GM12878 (cell line): ENCODE data around the gene CYSRT1. TPM values are rescaled to one million over a fixed set of nuclear protein-coding genes. Genes with fewer than 3 reads are reported as not detected.

ENCODE experiments used
- ATAC-seq: fragments of 200-7000 bp; cut with Tn5 transposase; 3 replicates; pipeline ENCODE4 v1.9.1; 2020; ENCODE audit warnings: mild to moderate bottlenecking, moderate library complexity
- BruUV-seq: library from RNA; stranded (reverse); fragments of 400-500 nt; replicated peaks from 2 replicates; lab custom pipeline; 2021; lab: Mats Ljungman, UMichigan
- CTCF ChIA-PET: fragments of 300-600 bp; sonication (Branson Sonifier 250); formaldehyde crosslinking; extraction: SDS; loops from one replicate; lab custom pipeline; 2021; ENCODE audit warnings: inconsistent platforms; lab: Yijun Ruan, JAX
- POLR2A ChIA-PET: fragments of 350-600 bp; formaldehyde crosslinking; extraction: SDS; loops from one replicate; lab custom pipeline; 2021; ENCODE audit warnings: inconsistent platforms; lab: Charles Lee
- RAD21 ChIA-PET: fragments of 300-600 bp; sonication (Branson Sonifier 250); formaldehyde crosslinking; loops from one replicate; lab custom pipeline; 2023; ENCODE audit warnings: antibody characterized with exemption; ENCODE audit not compliant: unreplicated experiment; lab: Charles Lee
- SMC1A ChIA-PET: fragments of 300-600 bp; sonication (Branson Sonifier 250); formaldehyde crosslinking; loops from one replicate; lab custom pipeline; 2023; ENCODE audit not compliant: unreplicated experiment, uncharacterized antibody; lab: Charles Lee
- DNase-seq: peaks from one replicate; pipeline ENCODE4 v3.0.0-alpha.2; 2011; ENCODE audit warnings: low read depth, low spot score
- FAIRE-seq: peaks from 3 replicates; lab custom pipeline; 2011; peaks lifted over from hg19 to GRCh38; lab: Jason Lieb, UNC
- H2AFZ ChIP-seq: 2 replicates; pipeline ENCODE4 v1.6.0; 2011; ENCODE audit warnings: low read depth, low read length, control low read depth; ENCODE audit not compliant: control insufficient read depth
- H3K27ac ChIP-seq: 2 replicates; pipeline ENCODE4 v1.5.1; 2011; ENCODE audit warnings: control low read depth; ENCODE audit not compliant: control insufficient read depth, insufficient read depth
- H3K27me3 ChIP-seq, 2 experiments: replicated peaks in 1 of 2; 2 replicates each; pipeline versions ENCODE4 v1.6.0 to v1.6.1; 2011; ENCODE audit warnings: low read length in 1 of 2; ENCODE audit not compliant: control insufficient read depth in 2 of 2, insufficient read depth in 2 of 2
- H3K36me3 ChIP-seq, 2 experiments: 2 replicates each; pipeline ENCODE4 v1.5.1; 2011; ENCODE audit warnings: low read length in 1 of 2; ENCODE audit not compliant: control insufficient read depth in 2 of 2, insufficient read depth in 2 of 2
- H3K4me1 ChIP-seq: 2 replicates; pipeline ENCODE4 v1.6.1; 2011; ENCODE audit warnings: mild to moderate bottlenecking, low read length, moderate library complexity, mixed read lengths; ENCODE audit not compliant: control insufficient read depth, insufficient read depth
- H3K4me2 ChIP-seq: 2 replicates; pipeline ENCODE4 v1.6.0; 2011; ENCODE audit warnings: control low read depth; ENCODE audit not compliant: control insufficient read depth, insufficient read depth
- H3K4me3 ChIP-seq: fragments of 200-600 bp; sonication (generic); 2 replicates; pipeline ENCODE4 v1.5.1; 2016
- H3K79me2 ChIP-seq: 2 replicates; pipeline ENCODE4 v1.6.0; 2011; ENCODE audit warnings: low read length; ENCODE audit not compliant: control insufficient read depth, insufficient read depth
- H3K9ac ChIP-seq: 2 replicates; pipeline ENCODE4 v1.8.0; 2011; ENCODE audit warnings: low read length, control low read depth, mixed read lengths; ENCODE audit not compliant: control insufficient read depth, insufficient read depth
- H3K9me3 ChIP-seq: replicated peaks from 3 replicates; pipeline ENCODE4 v1.5.1; 2011; ENCODE audit warnings: mild to moderate bottlenecking, low read length; ENCODE audit not compliant: control insufficient read depth, insufficient read depth
- H4K20me1 ChIP-seq: 2 replicates; pipeline ENCODE4 v1.6.0; 2011; ENCODE audit not compliant: control insufficient read depth, insufficient read depth
- CBFB ChIP-seq: IDR thresholded peaks from 2 replicates; pipeline ENCODE4 v1.6.1; 2016; ENCODE audit warnings: antibody characterized with exemption, low read depth
- HCFC1 ChIP-seq: fragments of 150-350 bp; IDR thresholded peaks from 2 replicates; pipeline ENCODE4 v1.6.1; 2014; ENCODE audit warnings: low read length
- HDGF ChIP-seq: fragments of 450-650 bp; IDR thresholded peaks from 2 replicates; pipeline ENCODE4 v1.6.1; 2016; ENCODE audit warnings: antibody characterized with exemption
- NR2C1 ChIP-seq: fragments of 450-650 bp; IDR thresholded peaks from 2 replicates; pipeline ENCODE4 v1.6.1; 2017; ENCODE audit warnings: antibody characterized with exemption, mild to moderate bottlenecking, moderate library complexity
- NR2F1 ChIP-seq: fragments of 450-650 bp; conservative IDR thresholded peaks from 2 replicates; pipeline ENCODE4 v1.6.1; 2017; ENCODE audit warnings: mild to moderate bottlenecking
- RAD21 ChIP-seq: IDR thresholded peaks from 2 replicates; pipeline ENCODE4 v1.6.1; 2011; ENCODE audit warnings: mild to moderate bottlenecking, low read depth, low read length, moderate library complexity; ENCODE audit not compliant: insufficient read depth
- RBBP5 ChIP-seq: fragments of 200-600 bp; sonication (generic); conservative IDR thresholded peaks from 2 replicates; pipeline ENCODE4 v1.6.1; 2016
- SMC3 ChIP-seq: IDR thresholded peaks from 2 replicates; pipeline ENCODE4 v1.6.1; 2011; ENCODE audit warnings: low read length, improper control_type of control experiment, borderline replicate concordance
- WGBS: methylation state at CpG from one replicate; pipeline ENCODE4 v1.1.6; 2016; ENCODE audit warnings: low lambda C conversion rate; ENCODE audit not compliant: insufficient replicate concordance, insufficient coverage; ENCODE audit errors: missing lambda C conversion rate; 5-methylcytosine and 5-hydroxymethylcytosine counted together
- in situ Hi-C: fragments of 300-500 bp; cut with MboI; formaldehyde crosslinking; loops from 9 replicates; pipeline ENCODE4 v1.14.3; 2018; ENCODE audit warnings: mixed read lengths
- intact Hi-C: fragments of 100-400 bp; cut with micrococcal nuclease; formaldehyde crosslinking; loops from one replicate; pipeline ENCODE4 v1.14.2; 2022; ENCODE audit not compliant: unreplicated experiment
- polyA plus RNA-seq, 11 experiments: library from polyadenylated mRNA; depleted of rRNA in 4 of 11; unstranded in 6 of 11; stranded (reverse) in 5 of 11; fragments of >200 nt; fragmentation: Nextera tagmentation in 4 of 11; fragmentation: Illumina TruSeq in 1 of 11; extraction: Ambion mirVana in 4 of 11; extraction: Trizol in 1 of 11; gene quantifications; 1 replicate in 1 of 11; 2 replicates in 10 of 11; pipeline versions ENCODE4 v1.2.1 to v1.2.3, GENCODE V29; 2011 to 2016; ENCODE audit warnings: inconsistent platforms in 2 of 11, missing spikeins in 2 of 11, low read depth in 1 of 11
- total RNA-seq, 4 experiments: library from RNA; depleted of rRNA in 3 of 4; stranded (reverse); fragments of >200 nt in 3 of 4; fragmentation: Illumina TruSeq in 1 of 4; extraction: Trizol in 1 of 4; gene quantifications; 2 replicates each; pipeline versions ENCODE4 v1.2.1 to v1.2.3, GENCODE V29; 2013 to 2021
- TF ChIP-seq, protein P1 (sequence below): fragments of 450-650 bp; conservative IDR thresholded peaks from 2 replicates; pipeline ENCODE4 v1.6.1; 2017; ENCODE audit warnings: mild to moderate bottlenecking, moderate library complexity
- TF ChIP-seq, protein P2 (sequence below): IDR thresholded peaks from 2 replicates; pipeline ENCODE4 v1.6.1; 2012; ENCODE audit warnings: improper control_type of control experiment, low read depth, low read length; ENCODE audit not compliant: insufficient replicate concordance

The CYSRT1 gene
- total and polyA plus RNA-seq, 10 of the 15 experiments (the other 5 are each of a cell fraction or from before 2014, with no cell fraction given), result 0.24 to 3.6 (median 0.97) TPM; not detected in 1

DNA sequence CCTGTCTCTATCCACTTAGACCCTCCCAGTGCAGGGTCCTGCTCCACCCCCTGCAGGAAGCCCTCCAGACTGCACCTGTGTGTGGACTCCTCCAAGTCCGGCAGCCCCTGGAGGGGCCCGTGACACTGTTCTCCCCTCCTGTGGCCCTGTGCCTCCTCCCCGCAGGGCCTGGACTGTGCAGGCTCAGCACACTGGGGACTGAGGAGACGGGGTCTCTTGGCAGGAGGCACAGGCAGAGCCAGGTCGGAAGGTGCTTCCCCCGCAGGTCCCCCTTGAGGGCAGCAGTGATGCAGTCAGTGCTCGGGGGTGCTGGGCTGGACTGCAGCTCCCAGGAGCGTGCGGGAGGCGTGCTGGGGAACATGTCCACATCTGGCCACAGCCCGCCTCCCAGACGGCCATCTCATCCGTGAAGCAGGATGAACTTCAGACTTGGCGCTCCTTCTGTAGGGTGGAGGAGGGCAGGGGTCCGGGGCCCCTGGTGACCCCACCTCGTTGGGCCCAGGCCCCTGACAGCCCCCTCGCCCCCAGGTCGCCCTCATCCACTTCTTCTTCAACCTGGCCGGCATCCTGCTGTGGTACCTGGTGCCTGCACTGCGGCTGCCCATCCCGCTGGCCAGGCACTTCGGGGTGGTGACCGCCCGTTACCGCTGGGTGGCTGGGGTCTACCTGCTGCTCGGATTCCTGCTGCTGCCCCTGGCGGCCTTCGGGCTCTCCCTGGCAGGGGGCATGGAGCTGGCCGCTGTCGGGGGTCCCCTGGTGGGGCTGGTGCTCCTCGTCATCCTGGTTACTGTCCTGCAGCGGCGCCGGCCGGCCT is 10.7 kb downstream of the CYSRT1 start:
- no peak overlapping the region for H3K4me2 ChIP-seq
- ATAC-seq (no peak), FAIRE-seq (no peak), DNase-seq (no peak)
- no peak overlapping the region for H3K9ac ChIP-seq
- in situ Hi-C loops, result no loop called here
- H3K27me3 ChIP-seq, result no peaks in the 10 kb centered on the region
- no TSS peak for BruUV-seq
- peaks cover 6% of the 10 kb centered on the region for H3K79me2 ChIP-seq
- ChIA-PET RAD21 (interaction anchor here (0.6 to 4.6 kb wide), 15 partner anchors 12 to 289 kb away, joined by 3 to 20 read pairs (median 5); partner anchors contain the start of genes ANAPC2, NELFB, RNF208 and SAPCD2), SMC1A (interaction anchor here (0.7 to 1.6 kb wide), 5 partner anchors 27 to 175 kb away, joined by 3 to 5 read pairs (median 4); no protein-coding TSS in a partner anchor), POLR2A (interaction anchor here (0.6 to 2.1 kb wide), 6 partner anchors 11 to 805 kb away, joined by 3 to 15 read pairs (median 5); partner anchors contain the start of genes CYSRT1, SSNA1 and TPRN), CTCF (interaction anchor here (0.9 to 2.1 kb wide), 16 partner anchors 13 to 207 kb away, joined by 3 to 24 read pairs (median 6); partner anchors contain the start of genes NELFB, SAPCD2 and SSNA1)
- no peaks in the 10 kb centered on the region for H3K9me3 ChIP-seq
- intact Hi-C loops, result loop anchor here (5.0 kb wide), 1 partner anchor 448 kb away; no protein-coding TSS in a partner anchor
- 52% methylated on average over 31 of the region's 35 CpGs for WGBS
- TF ChIP-seq CBFB, result no peak
- TF ChIP-seq HDGF, result no peak
- no peak for TF ChIP-seq RBBP5
- no peak for TF ChIP-seq HCFC1
- TF ChIP-seq SMC3, result no peak
- no peak for TF ChIP-seq NR2F1
- TF ChIP-seq, protein P1, sequence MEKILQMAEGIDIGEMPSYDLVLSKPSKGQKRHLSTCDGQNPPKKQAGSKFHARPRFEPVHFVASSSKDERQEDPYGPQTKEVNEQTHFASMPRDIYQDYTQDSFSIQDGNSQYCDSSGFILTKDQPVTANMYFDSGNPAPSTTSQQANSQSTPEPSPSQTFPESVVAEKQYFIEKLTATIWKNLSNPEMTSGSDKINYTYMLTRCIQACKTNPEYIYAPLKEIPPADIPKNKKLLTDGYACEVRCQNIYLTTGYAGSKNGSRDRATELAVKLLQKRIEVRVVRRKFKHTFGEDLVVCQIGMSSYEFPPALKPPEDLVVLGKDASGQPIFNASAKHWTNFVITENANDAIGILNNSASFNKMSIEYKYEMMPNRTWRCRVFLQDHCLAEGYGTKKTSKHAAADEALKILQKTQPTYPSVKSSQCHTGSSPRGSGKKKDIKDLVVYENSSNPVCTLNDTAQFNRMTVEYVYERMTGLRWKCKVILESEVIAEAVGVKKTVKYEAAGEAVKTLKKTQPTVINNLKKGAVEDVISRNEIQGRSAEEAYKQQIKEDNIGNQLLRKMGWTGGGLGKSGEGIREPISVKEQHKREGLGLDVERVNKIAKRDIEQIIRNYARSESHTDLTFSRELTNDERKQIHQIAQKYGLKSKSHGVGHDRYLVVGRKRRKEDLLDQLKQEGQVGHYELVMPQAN, result no peak
- TF ChIP-seq, protein P2, sequence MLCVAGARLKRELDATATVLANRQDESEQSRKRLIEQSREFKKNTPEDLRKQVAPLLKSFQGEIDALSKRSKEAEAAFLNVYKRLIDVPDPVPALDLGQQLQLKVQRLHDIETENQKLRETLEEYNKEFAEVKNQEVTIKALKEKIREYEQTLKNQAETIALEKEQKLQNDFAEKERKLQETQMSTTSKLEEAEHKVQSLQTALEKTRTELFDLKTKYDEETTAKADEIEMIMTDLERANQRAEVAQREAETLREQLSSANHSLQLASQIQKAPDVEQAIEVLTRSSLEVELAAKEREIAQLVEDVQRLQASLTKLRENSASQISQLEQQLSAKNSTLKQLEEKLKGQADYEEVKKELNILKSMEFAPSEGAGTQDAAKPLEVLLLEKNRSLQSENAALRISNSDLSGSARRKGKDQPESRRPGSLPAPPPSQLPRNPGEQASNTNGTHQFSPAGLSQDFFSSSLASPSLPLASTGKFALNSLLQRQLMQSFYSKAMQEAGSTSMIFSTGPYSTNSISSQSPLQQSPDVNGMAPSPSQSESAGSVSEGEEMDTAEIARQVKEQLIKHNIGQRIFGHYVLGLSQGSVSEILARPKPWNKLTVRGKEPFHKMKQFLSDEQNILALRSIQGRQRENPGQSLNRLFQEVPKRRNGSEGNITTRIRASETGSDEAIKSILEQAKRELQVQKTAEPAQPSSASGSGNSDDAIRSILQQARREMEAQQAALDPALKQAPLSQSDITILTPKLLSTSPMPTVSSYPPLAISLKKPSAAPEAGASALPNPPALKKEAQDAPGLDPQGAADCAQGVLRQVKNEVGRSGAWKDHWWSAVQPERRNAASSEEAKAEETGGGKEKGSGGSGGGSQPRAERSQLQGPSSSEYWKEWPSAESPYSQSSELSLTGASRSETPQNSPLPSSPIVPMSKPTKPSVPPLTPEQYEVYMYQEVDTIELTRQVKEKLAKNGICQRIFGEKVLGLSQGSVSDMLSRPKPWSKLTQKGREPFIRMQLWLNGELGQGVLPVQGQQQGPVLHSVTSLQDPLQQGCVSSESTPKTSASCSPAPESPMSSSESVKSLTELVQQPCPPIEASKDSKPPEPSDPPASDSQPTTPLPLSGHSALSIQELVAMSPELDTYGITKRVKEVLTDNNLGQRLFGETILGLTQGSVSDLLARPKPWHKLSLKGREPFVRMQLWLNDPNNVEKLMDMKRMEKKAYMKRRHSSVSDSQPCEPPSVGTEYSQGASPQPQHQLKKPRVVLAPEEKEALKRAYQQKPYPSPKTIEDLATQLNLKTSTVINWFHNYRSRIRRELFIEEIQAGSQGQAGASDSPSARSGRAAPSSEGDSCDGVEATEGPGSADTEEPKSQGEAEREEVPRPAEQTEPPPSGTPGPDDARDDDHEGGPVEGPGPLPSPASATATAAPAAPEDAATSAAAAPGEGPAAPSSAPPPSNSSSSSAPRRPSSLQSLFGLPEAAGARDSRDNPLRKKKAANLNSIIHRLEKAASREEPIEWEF, result no peak
- TF ChIP-seq RAD21, result no peak
- TF ChIP-seq NR2C1, result no peak
- H3K4me1 ChIP-seq, result peaks cover 26% of the 10 kb centered on the region
- H2AFZ ChIP-seq, result no peak overlapping the region
- no peak overlapping the region for H3K4me3 ChIP-seq
- no peaks in the 10 kb centered on the region for H4K20me1 ChIP-seq
- H3K27ac ChIP-seq, result no peak overlapping the region
- H3K36me3 ChIP-seq, result no peaks in the 10 kb centered on the region
